ENCODE results near the gene SNAP91.

DNA sequence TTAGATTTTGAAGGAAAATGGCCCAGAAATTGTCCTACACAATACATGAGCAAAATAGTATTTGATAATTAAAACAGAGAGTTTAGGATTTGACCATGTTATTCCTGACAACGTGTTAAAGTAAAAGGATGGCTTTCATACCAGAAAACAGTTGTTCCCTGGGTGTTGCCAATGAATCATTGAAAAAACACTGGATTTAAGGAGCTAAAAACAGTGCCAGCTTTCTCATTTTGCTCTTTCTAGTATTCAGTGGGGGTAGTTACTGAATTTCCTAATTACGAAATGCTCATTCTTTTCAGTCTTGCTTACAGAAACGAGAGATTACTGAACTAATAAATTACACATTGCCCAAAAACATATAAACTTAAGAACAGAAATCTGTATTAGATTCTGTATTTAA is 26.6 kb upstream of the SNAP91 start:
- no peak for TF ChIP-seq POLR2A (IDR thresholded peaks at IDR 0.05)
- TF ChIP-seq, protein P1, sequence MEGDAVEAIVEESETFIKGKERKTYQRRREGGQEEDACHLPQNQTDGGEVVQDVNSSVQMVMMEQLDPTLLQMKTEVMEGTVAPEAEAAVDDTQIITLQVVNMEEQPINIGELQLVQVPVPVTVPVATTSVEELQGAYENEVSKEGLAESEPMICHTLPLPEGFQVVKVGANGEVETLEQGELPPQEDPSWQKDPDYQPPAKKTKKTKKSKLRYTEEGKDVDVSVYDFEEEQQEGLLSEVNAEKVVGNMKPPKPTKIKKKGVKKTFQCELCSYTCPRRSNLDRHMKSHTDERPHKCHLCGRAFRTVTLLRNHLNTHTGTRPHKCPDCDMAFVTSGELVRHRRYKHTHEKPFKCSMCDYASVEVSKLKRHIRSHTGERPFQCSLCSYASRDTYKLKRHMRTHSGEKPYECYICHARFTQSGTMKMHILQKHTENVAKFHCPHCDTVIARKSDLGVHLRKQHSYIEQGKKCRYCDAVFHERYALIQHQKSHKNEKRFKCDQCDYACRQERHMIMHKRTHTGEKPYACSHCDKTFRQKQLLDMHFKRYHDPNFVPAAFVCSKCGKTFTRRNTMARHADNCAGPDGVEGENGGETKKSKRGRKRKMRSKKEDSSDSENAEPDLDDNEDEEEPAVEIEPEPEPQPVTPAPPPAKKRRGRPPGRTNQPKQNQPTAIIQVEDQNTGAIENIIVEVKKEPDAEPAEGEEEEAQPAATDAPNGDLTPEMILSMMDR (IDR thresholded peaks at IDR 0.05) = no peak
- TF ChIP-seq POLR2AphosphoS5 (IDR thresholded peaks at IDR 0.05) = no peak
